Transverse colon (tissue), 4 donors: ENCODE data around the gene CDH13. TPM values are rescaled to one million over a fixed set of nuclear protein-coding genes. Genes with fewer than 3 reads are reported as not detected.

Source experiments
- DNase-seq: peaks from one replicate; pipeline ENCODE4 v3.0.0-alpha.2; 2019
- H3K27ac ChIP-seq, 4 donors: fragments of 200-600 bp; sonication (generic); 2 replicates each; pipeline ENCODE4 v1.5.1; 2016 to 2018; ENCODE audit warnings: inconsistent platforms in 4 of 4
- H3K27me3 ChIP-seq: fragments of 200-600 bp; sonication (generic); 2 replicates; pipeline ENCODE4 v1.5.1; 2017; ENCODE audit warnings: inconsistent platforms
- H3K36me3 ChIP-seq, 4 donors: fragments of 200-600 bp; sonication (generic); 2 replicates each; pipeline ENCODE4 v1.5.1; 2017 to 2019; ENCODE audit warnings: inconsistent platforms in 4 of 4
- H3K4me1 ChIP-seq, 4 donors: fragments of 200-600 bp; sonication (generic); 2 replicates each; pipeline ENCODE4 v1.5.1; 2017 to 2020; ENCODE audit warnings: inconsistent platforms in 4 of 4
- H3K4me3 ChIP-seq, 4 donors: fragments of 200-600 bp; sonication (generic); 1 replicate in 1 of 4; 2 replicates in 3 of 4; pipeline versions ENCODE4 v1.5.1 to v1.6.1; 2017 to 2019; ENCODE audit warnings: inconsistent platforms in 4 of 4
- H3K9me3 ChIP-seq, 2 donors: fragments of 200-600 bp; sonication (generic); 2 replicates each; pipeline ENCODE4 v1.5.1; 2017 to 2019; ENCODE audit warnings: inconsistent platforms in 2 of 2
- EP300 ChIP-seq: sonication (generic); formaldehyde crosslinking; IDR thresholded peaks from one replicate; pipeline ENCODE4 v1.6.1; 2017; ENCODE audit warnings: antibody characterized with exemption, low read depth
- POLR2A ChIP-seq: fragments of 450-650 bp; IDR thresholded peaks from one replicate; pipeline ENCODE4 v1.6.1; 2016; ENCODE audit warnings: antibody characterized with exemption, mild to moderate bottlenecking, moderate library complexity
- POLR2AphosphoS5 ChIP-seq, 3 donors: sonication (generic); formaldehyde crosslinking; IDR thresholded peaks; one replicate each; pipeline ENCODE4 v1.6.1; 2016; ENCODE audit warnings: antibody characterized with exemption in 3 of 3
- WGBS, 2 donors: methylation state at CpG; one replicate each; pipeline ENCODE4 v1.1.5; 2018; ENCODE audit warnings: low coverage in 1 of 2; 5-methylcytosine and 5-hydroxymethylcytosine counted together
- in situ Hi-C, 4 donors: fragments of 200-750 bp; cut with MboI; loops; one replicate each; pipeline versions ENCODE4 v1.15.0 to v1.15.1; 2017; ENCODE audit warnings: low sequenced_read_pairs in 3 of 4, low pct_ligation_motif_present in 1 of 4, low pct_unique_long_range_greater_than_20kb in 1 of 4
- intact Hi-C: fragments of 100-400 bp; cut with DNase I; formaldehyde crosslinking; loops from one replicate; pipeline ENCODE4 v1.15.1; 2023; ENCODE audit warnings: low total_unique reads
- total RNA-seq, 4 donors: library from RNA; depleted of rRNA; stranded (reverse); fragments of >200 nt; gene quantifications; one replicate each; pipeline ENCODE4 v1.1.0, GENCODE V29; 2016
- TF ChIP-seq, protein P1 (sequence below), 5 experiments: fragments of 200-600 bp in 3 of 5; fragments of 450-650 bp in 2 of 5; sonication (generic) in 3 of 5; IDR thresholded peaks; 1 replicate in 2 of 5; 2 replicates in 3 of 5; pipeline ENCODE4 v1.5.1; 2016 to 2017; ENCODE audit warnings: antibody characterized with exemption in 5 of 5, inconsistent platforms in 3 of 5, mild to moderate bottlenecking in 2 of 5, moderate library complexity in 1 of 5

CDH13 gene
- total RNA-seq, 4 donors from 2014 or later, result 3.8 to 28.1 (median 5.8) TPM

DNA sequence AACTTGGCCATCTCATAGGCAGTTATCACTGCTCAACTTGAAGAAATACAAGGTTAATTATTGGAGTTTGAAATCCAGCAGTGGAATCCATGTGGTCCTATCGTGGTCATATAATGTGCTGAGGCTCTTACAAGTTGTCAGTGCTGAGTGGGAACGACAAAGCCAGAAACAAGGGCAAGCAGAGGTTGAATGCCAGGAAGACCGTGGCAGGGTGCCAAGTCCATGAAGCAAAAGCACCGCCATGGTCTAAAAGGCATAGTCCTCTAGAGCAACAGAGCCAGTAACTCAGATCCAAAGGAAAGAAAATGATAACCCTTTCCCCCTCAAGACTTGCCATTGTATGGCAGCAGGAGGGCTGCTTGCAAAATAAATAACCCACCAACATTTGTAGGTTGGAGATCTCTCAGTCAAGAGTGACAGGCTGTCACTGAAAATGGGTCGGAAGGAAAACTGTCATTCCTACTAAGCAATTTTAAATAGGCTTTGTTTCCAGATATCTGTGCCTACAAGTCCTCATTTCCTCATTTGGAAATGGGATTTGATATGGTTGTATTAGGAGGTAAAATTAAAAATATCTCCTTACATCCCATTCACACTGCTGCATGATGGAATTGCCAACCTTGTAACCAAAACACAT is 1144.7 kb downstream of the CDH13 start:
- WGBS, 2 donors, result 63 to 100% methylated on average over 1 to 5 of the region's 5 CpGs
- no peak for DNase-seq

DNA sequence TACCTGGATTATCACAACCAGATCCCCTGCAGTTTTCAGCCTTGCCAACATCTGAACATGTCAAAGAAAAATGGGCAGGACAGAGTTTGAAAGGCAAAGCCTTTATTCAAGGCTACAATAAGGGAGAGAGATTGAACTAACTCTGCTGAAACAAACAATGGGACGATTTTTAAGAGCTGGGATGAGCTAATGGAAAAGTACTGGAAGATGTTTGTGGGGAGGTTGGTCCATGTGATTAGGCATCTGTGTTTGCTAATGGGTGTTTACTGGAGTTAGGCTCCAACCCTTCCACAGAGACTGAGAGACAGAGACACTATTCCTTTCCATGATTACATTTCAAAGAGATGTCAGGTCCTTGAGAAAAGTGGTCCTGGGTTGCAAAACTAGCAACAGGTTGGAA is 1146.0 kb downstream of the CDH13 start:
- H3K36me3 ChIP-seq, result no peaks in the 10 kb centered on the region
- no peaks in the 10 kb centered on the region for H3K27me3 ChIP-seq
- intact Hi-C loops, result no loop called here
- 0 to 19% methylated on average over 1 of the region's 1 CpG for WGBS, 2 donors
- no peak for DNase-seq
- TF ChIP-seq POLR2AphosphoS5 (IDR thresholded peaks at IDR 0.05), result no peak
- TF ChIP-seq, protein P1, sequence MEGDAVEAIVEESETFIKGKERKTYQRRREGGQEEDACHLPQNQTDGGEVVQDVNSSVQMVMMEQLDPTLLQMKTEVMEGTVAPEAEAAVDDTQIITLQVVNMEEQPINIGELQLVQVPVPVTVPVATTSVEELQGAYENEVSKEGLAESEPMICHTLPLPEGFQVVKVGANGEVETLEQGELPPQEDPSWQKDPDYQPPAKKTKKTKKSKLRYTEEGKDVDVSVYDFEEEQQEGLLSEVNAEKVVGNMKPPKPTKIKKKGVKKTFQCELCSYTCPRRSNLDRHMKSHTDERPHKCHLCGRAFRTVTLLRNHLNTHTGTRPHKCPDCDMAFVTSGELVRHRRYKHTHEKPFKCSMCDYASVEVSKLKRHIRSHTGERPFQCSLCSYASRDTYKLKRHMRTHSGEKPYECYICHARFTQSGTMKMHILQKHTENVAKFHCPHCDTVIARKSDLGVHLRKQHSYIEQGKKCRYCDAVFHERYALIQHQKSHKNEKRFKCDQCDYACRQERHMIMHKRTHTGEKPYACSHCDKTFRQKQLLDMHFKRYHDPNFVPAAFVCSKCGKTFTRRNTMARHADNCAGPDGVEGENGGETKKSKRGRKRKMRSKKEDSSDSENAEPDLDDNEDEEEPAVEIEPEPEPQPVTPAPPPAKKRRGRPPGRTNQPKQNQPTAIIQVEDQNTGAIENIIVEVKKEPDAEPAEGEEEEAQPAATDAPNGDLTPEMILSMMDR (IDR thresholded peaks at IDR 0.05), result no peak
- no peak for TF ChIP-seq EP300
- TF ChIP-seq POLR2A, result no peak
- H3K27ac ChIP-seq, result no peak overlapping the region
- H3K9me3 ChIP-seq, result no peaks in the 10 kb centered on the region
- in situ Hi-C loops, result no loop called here
- no peak overlapping the region for H3K4me3 ChIP-seq
- no peaks in the 10 kb centered on the region for H3K4me1 ChIP-seq

More for the DNA sequence above, 1144.7 kb downstream of the CDH13 start:
- no peaks in the 10 kb centered on the region for H3K27me3 ChIP-seq
- no peak overlapping the region for H3K4me3 ChIP-seq
- intact Hi-C loops, result no loop called here
- TF ChIP-seq EP300 (no peak), POLR2A (no peak), POLR2AphosphoS5 (IDR thresholded peaks at IDR 0.05) (no peak)
- TF ChIP-seq, protein P1 (IDR thresholded peaks at IDR 0.05), result no peak
- no peaks in the 10 kb centered on the region for H3K36me3 ChIP-seq
- no peaks in the 10 kb centered on the region for H3K9me3 ChIP-seq
- no peak overlapping the region for H3K27ac ChIP-seq
- in situ Hi-C loops, result no loop called here
- no peaks in the 10 kb centered on the region for H3K4me1 ChIP-seq

DNA sequence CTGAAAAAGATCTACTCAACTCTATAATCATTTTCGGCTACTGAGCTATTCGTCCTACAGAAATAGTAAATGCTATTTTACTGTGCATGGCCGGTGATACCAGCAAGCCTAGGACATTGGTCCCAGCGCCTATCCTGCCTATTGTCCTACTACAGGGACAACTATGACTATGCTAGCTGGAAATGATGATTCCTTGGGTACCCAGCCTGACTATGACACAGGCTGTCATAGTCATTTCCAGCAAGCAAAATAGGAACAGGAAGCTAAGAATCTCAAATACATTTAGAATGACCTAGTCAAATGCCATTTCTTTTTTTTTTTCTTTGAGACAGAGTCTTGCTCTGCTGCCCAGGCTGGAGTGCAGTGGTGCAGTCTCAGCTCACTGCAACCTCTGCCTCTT is 1147.3 kb downstream of the CDH13 start:
- Histone ChIP-seq H3K4me1 (no peaks in the 10 kb centered on the region), H3K36me3 (no peaks in the 10 kb centered on the region), H3K27ac (no peak overlapping the region), H3K9me3 (no peaks in the 10 kb centered on the region), H3K4me3 (no peak overlapping the region), H3K27me3 (no peaks in the 10 kb centered on the region)
- TF ChIP-seq, protein P1 (IDR thresholded peaks at IDR 0.05), result no peak
- TF ChIP-seq EP300 (no peak), POLR2AphosphoS5 (IDR thresholded peaks at IDR 0.05) (no peak), POLR2A (no peak)
- in situ Hi-C loops (no loop called here), intact Hi-C loops (no loop called here)
- 72 to 83% methylated on average over 2 to 4 of the region's 4 CpGs for WGBS, 2 donors
- DNase-seq, result no peak

DNA sequence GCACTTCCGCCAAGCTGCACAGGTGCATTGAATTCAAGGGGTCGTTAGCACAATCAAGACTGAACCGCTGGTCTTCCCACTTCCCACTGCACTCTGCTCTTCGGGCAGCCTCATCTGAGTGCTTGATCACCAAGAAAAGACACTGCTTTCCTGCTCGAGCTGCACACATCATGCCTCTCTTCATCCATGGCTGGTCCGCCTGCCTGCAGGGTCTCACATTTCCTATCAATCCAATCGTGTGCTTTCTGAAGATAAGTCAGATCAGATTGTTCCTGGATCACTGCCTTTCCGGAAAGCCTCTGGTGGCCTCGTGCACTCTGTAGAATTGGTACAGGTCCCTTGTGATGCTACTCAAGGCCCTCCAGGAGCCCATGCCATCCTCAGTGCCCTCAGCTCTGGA is 1150.2 kb downstream of the CDH13 start:
- intact Hi-C loops, result no loop called here
- no peak overlapping the region for H3K4me3 ChIP-seq
- no peaks in the 10 kb centered on the region for H3K36me3 ChIP-seq
- TF ChIP-seq, protein P1 (IDR thresholded peaks at IDR 0.05), result no peak
- TF ChIP-seq EP300 (no peak), POLR2AphosphoS5 (IDR thresholded peaks at IDR 0.05) (no peak), POLR2A (no peak)
- peaks cover 0 to 6% (median 0%) of the 10 kb centered on the region in 4 donors for H3K4me1 ChIP-seq
- in situ Hi-C loops, result no loop called here
- 83 to 89% methylated on average over 1 to 9 of the region's 9 CpGs for WGBS, 2 donors
- no peaks in the 10 kb centered on the region for H3K27me3 ChIP-seq
- no peak overlapping the region for H3K27ac ChIP-seq
- DNase-seq, result no peak
- H3K9me3 ChIP-seq, result no peaks in the 10 kb centered on the region
